GM12878 (cell line): ENCODE measurements around the gene LTBP2. TPM values are rescaled to one million over a fixed set of nuclear protein-coding genes. Genes with fewer than 3 reads are reported as not detected.

Experiments
- BHLHE40 ChIP-seq, 2 experiments: fragments of 450-650 bp in 1 of 2; IDR thresholded peaks; 2 replicates each; pipeline ENCODE4 v1.6.1; 2011 to 2017; ENCODE audit warnings: low read depth in 2 of 2, borderline replicate concordance in 1 of 2, improper control_type of control experiment in 1 of 2, low read length in 1 of 2, mild to moderate bottlenecking in 1 of 2
- CEBPB ChIP-seq, 2 experiments: fragments of 150-350 bp in 1 of 2; IDR thresholded peaks; 2 replicates each; pipeline ENCODE4 v1.6.1; 2012 to 2014; ENCODE audit warnings: low read depth in 2 of 2, low read length in 2 of 2, borderline replicate concordance in 1 of 2, inconsistent platforms in 1 of 2
- POLR2A ChIP-seq: IDR thresholded peaks from 2 replicates; pipeline ENCODE4 v1.6.1; 2011; ENCODE audit warnings: low read depth, mild to moderate bottlenecking, low read length
- polyA plus RNA-seq, 11 experiments: library from polyadenylated mRNA; depleted of rRNA in 4 of 11; unstranded in 6 of 11; stranded (reverse) in 5 of 11; fragments of >200 nt; fragmentation: Nextera tagmentation in 4 of 11; fragmentation: Illumina TruSeq in 1 of 11; extraction: Ambion mirVana in 4 of 11; extraction: Trizol in 1 of 11; gene quantifications; 1 replicate in 1 of 11; 2 replicates in 10 of 11; pipeline versions ENCODE4 v1.2.1 to v1.2.3, GENCODE V29; 2011 to 2016; ENCODE audit warnings: inconsistent platforms in 2 of 11, missing spikeins in 2 of 11, low read depth in 1 of 11
- total RNA-seq, 4 experiments: library from RNA; depleted of rRNA in 3 of 4; stranded (reverse); fragments of >200 nt in 3 of 4; fragmentation: Illumina TruSeq in 1 of 4; extraction: Trizol in 1 of 4; gene quantifications; 2 replicates each; pipeline versions ENCODE4 v1.2.1 to v1.2.3, GENCODE V29; 2013 to 2021
- TF ChIP-seq, protein P1 (sequence below): fragments of 450-650 bp; IDR thresholded peaks from 2 replicates; pipeline ENCODE4 v1.6.1; 2017; ENCODE audit warnings: mild to moderate bottlenecking
- TF ChIP-seq, protein P2 (sequence below): fragments of 450-650 bp; conservative IDR thresholded peaks from 2 replicates; pipeline ENCODE4 v1.6.1; 2017; ENCODE audit warnings: mild to moderate bottlenecking, moderate library complexity
- TF ChIP-seq, protein P3 (sequence below): fragments of 450-650 bp; IDR thresholded peaks from 2 replicates; pipeline ENCODE4 v1.6.1; 2017; ENCODE audit warnings: antibody characterized with exemption, mild to moderate bottlenecking, moderate library complexity

LTBP2 gene
- total and polyA plus RNA-seq, 10 of the 15 experiments (the other 5 are each of a cell fraction or from before 2014, with no cell fraction given) = 0.03 to 0.23 (median 0.06) TPM; not detected in 1

DNA sequence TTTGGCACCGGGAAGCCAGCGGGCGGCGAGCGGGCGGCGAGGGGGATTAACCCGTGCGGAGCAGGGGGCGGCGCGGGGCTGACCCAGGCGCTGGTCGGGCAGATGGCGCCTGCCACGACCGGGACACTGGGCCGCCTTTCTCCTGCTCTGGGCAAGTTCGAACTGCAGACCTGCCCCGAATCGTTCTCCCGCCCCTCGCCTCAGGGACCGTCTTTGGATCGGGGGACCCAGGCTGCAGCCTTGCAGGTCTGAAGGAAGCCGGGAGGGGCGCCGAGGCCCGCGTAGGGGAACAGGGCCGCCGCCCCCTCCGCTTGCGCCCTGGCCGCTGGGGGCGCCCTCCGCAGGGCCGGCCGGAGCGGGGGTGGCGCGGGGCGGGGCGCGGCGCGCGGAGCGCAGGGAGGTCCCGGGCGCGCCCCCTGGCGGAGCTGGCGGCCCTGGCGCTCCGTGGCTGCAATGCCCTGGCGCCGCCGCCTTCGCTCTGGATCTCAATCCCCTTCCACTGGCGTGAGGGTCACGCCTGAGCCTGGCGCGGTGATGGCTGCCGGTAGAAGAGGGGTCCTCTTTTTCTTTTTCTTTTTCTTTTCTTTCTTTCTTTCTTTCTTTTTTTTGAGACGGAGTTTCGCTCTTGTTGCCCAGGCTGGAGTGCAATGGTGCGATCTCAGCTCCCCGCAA is 449 bp upstream of the LTBP2 start (continued):
- TF ChIP-seq BHLHE40 (IDR thresholded peaks at IDR 0.05; ENCODE audit: borderline replicate concordance in 1 of 2, low read depth in 2 of 2, low read length in 1 of 2) = peak in 1 of 2 experiments; percentile 57; a peak in 2 of 4 replicates
- TF ChIP-seq CEBPB (IDR thresholded peaks at IDR 0.05; ENCODE audit: borderline replicate concordance in 1 of 2, low read depth in 2 of 2, low read length in 2 of 2) = no peak
- TF ChIP-seq, protein P1, sequence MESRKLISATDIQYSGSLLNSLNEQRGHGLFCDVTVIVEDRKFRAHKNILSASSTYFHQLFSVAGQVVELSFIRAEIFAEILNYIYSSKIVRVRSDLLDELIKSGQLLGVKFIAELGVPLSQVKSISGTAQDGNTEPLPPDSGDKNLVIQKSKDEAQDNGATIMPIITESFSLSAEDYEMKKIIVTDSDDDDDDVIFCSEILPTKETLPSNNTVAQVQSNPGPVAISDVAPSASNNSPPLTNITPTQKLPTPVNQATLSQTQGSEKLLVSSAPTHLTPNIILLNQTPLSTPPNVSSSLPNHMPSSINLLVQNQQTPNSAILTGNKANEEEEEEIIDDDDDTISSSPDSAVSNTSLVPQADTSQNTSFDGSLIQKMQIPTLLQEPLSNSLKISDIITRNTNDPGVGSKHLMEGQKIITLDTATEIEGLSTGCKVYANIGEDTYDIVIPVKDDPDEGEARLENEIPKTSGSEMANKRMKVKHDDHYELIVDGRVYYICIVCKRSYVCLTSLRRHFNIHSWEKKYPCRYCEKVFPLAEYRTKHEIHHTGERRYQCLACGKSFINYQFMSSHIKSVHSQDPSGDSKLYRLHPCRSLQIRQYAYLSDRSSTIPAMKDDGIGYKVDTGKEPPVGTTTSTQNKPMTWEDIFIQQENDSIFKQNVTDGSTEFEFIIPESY = peak; percentile 56; the same call in 1 of the 2 replicates
- no peak for TF ChIP-seq POLR2A
- TF ChIP-seq, protein P2, sequence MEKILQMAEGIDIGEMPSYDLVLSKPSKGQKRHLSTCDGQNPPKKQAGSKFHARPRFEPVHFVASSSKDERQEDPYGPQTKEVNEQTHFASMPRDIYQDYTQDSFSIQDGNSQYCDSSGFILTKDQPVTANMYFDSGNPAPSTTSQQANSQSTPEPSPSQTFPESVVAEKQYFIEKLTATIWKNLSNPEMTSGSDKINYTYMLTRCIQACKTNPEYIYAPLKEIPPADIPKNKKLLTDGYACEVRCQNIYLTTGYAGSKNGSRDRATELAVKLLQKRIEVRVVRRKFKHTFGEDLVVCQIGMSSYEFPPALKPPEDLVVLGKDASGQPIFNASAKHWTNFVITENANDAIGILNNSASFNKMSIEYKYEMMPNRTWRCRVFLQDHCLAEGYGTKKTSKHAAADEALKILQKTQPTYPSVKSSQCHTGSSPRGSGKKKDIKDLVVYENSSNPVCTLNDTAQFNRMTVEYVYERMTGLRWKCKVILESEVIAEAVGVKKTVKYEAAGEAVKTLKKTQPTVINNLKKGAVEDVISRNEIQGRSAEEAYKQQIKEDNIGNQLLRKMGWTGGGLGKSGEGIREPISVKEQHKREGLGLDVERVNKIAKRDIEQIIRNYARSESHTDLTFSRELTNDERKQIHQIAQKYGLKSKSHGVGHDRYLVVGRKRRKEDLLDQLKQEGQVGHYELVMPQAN = 0 out of 2 replicates have a peak, but pooled peaks have one; percentile 38
- TF ChIP-seq, protein P3, sequence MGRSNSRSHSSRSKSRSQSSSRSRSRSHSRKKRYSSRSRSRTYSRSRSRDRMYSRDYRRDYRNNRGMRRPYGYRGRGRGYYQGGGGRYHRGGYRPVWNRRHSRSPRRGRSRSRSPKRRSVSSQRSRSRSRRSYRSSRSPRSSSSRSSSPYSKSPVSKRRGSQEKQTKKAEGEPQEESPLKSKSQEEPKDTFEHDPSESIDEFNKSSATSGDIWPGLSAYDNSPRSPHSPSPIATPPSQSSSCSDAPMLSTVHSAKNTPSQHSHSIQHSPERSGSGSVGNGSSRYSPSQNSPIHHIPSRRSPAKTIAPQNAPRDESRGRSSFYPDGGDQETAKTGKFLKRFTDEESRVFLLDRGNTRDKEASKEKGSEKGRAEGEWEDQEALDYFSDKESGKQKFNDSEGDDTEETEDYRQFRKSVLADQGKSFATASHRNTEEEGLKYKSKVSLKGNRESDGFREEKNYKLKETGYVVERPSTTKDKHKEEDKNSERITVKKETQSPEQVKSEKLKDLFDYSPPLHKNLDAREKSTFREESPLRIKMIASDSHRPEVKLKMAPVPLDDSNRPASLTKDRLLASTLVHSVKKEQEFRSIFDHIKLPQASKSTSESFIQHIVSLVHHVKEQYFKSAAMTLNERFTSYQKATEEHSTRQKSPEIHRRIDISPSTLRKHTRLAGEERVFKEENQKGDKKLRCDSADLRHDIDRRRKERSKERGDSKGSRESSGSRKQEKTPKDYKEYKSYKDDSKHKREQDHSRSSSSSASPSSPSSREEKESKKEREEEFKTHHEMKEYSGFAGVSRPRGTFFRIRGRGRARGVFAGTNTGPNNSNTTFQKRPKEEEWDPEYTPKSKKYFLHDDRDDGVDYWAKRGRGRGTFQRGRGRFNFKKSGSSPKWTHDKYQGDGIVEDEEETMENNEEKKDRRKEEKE = no peak
- TF ChIP-seq, all 136 proteins: peak for 18
